Esophagus squamous epithelium (tissue), 4 donors: ENCODE data around the gene STOX1.
"Not testable (repeated sequence)": the region's sequence is repeated elsewhere in the genome, so short reads cannot be mapped to it uniquely, and the experiment has no call there.

Experiments used
- POLR2A ChIP-seq, 4 donors: fragments of 450-650 bp; IDR thresholded peaks; one replicate each; pipeline ENCODE4 v1.6.1; 2017; ENCODE audit warnings: antibody characterized with exemption in 4 of 4, mild to moderate bottlenecking in 4 of 4, moderate library complexity in 3 of 4
- TF ChIP-seq, protein P1 (sequence below), 6 experiments: fragments of 450-650 bp in 4 of 6; fragments of 200-600 bp in 2 of 6; sonication (generic) in 2 of 6; IDR thresholded peaks; one replicate each; pipeline ENCODE4 v1.5.1; 2016 to 2019; ENCODE audit warnings: antibody characterized with exemption in 6 of 6, mild to moderate bottlenecking in 4 of 6, moderate library complexity in 4 of 6

- TF ChIP-seq POLR2A (IDR thresholded peaks at IDR 0.05) = not testable (repeated sequence)
- TF ChIP-seq, protein P1, sequence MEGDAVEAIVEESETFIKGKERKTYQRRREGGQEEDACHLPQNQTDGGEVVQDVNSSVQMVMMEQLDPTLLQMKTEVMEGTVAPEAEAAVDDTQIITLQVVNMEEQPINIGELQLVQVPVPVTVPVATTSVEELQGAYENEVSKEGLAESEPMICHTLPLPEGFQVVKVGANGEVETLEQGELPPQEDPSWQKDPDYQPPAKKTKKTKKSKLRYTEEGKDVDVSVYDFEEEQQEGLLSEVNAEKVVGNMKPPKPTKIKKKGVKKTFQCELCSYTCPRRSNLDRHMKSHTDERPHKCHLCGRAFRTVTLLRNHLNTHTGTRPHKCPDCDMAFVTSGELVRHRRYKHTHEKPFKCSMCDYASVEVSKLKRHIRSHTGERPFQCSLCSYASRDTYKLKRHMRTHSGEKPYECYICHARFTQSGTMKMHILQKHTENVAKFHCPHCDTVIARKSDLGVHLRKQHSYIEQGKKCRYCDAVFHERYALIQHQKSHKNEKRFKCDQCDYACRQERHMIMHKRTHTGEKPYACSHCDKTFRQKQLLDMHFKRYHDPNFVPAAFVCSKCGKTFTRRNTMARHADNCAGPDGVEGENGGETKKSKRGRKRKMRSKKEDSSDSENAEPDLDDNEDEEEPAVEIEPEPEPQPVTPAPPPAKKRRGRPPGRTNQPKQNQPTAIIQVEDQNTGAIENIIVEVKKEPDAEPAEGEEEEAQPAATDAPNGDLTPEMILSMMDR (IDR thresholded peaks at IDR 0.05) = not testable (repeated sequence)
These were observed 105.5 kb downstream of the STOX1 start for GRCh38 chr10:68932860-68933259.
